GM12874 (cell line): Measurements from ENCODE around the gene CES5A.

ENCODE experiments used
- TF ChIP-seq, protein P1 (sequence below): IDR thresholded peaks from 2 replicates; pipeline ENCODE4 v1.5.1; 2011; ENCODE audit warnings: low read depth, mild to moderate bottlenecking, control low read depth, low read length, moderate library complexity; ENCODE audit not compliant: insufficient read depth

The CES5A gene

DNA sequence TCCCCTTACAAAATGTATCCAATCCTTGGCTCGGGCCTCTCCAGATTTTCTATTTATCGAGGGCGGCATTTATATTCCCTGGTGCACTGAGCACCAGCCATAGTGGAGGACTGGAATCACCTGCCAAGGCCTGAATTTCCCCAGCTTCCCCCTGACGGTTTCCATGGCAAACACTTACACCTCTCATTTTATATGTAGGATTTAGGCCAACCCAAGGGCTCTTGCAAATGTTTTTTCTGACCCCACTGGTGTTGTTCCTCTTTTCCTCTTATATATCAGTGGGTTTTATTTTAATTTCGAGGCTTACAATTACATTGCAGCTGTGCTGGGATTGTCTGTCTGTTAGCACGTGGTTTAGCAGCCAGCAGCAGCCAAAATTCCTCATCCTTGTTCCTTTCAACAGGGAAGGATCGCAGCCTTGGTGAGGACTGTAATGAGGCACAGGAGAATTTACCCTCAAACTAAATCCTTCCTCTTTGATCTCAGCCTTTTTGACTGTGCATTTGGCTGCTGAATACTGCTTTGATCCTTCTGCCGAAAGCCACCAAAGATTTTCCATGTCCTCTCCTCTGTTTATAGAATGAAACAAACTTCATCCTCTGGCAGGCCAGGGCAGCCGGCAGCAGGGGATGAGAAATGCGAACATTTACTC lies 26.5 kb upstream of the CES5A start:
- TF ChIP-seq, protein P1, sequence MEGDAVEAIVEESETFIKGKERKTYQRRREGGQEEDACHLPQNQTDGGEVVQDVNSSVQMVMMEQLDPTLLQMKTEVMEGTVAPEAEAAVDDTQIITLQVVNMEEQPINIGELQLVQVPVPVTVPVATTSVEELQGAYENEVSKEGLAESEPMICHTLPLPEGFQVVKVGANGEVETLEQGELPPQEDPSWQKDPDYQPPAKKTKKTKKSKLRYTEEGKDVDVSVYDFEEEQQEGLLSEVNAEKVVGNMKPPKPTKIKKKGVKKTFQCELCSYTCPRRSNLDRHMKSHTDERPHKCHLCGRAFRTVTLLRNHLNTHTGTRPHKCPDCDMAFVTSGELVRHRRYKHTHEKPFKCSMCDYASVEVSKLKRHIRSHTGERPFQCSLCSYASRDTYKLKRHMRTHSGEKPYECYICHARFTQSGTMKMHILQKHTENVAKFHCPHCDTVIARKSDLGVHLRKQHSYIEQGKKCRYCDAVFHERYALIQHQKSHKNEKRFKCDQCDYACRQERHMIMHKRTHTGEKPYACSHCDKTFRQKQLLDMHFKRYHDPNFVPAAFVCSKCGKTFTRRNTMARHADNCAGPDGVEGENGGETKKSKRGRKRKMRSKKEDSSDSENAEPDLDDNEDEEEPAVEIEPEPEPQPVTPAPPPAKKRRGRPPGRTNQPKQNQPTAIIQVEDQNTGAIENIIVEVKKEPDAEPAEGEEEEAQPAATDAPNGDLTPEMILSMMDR, result no peak

DNA sequence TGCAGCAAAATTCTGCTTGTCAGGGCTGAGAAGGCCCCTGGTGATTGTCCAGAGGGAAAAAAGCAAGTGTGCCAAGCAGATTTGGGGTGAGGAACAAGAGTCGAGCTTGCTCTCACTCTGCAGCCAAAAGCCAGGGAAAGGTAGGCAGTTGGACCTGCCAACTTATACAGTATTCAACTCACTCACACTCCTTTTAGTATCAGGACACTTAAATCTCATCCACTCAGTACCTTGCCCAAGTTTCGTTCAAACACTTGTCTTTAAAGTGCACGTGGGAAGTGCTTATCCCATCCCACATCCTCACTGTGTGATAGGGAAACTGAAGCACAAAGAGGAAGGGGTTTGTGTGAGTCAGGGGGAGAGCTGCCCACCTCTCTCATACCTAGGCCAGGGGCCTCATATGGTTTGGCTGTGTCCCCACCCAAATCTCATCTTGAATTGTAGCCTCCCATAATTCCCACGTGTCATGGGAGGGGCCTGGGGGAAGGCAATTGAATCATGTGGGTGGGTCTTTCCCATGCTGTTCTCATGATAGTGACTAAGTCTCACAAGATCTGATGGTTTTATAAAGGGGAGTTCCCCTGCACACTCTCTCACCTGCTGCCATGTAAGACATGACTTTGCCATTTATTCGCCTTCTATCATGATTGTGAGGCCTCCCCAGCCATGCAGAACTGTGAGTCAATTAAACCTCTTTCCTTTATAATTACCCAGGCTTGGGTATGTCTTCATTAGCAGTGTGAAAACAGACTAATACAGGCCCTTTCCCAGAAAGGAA lies 25.6 kb upstream of the CES5A start:
- TF ChIP-seq, protein P1, result no peak

DNA sequence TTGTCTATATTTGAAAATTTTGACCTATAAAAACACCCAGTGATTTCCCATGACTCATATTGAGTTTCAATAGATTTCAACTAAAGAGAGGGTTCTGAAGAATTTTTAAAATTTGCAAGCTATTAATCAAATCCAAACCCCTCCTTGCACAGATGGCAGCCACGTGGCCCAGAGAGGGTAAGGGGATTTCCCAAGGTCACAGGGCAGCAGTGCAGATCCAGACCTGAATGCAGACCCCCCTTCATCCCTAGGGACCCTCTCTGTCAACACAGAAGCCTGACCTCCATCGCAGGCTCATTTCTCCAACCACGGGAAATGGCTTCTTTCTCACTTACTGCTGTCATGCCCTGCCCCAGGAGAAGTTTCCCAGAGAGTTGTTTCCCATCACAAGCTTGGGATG lies 24.7 kb upstream of the CES5A start:
- TF ChIP-seq, protein P1, result no peak

DNA sequence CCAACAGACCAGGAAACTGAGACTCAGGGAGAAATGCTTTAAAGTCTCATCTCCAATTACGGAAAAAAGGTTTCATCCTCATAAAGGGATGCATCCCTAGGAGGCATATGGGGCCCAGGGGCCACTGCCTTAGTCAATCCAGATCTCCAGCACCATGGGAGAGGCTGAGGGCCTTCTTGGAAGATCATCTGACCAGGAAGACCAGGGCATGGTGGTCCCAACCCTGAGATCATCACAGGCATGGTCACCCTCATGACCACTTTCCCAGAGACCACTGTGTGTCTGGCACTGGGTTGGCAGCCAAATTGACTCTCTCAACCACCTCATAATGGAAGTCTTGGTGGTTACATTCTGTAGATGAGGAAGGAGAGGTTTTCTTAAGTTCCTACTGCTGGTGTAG lies 23.4 kb upstream of the CES5A start:
- TF ChIP-seq, protein P1, result no peak

DNA sequence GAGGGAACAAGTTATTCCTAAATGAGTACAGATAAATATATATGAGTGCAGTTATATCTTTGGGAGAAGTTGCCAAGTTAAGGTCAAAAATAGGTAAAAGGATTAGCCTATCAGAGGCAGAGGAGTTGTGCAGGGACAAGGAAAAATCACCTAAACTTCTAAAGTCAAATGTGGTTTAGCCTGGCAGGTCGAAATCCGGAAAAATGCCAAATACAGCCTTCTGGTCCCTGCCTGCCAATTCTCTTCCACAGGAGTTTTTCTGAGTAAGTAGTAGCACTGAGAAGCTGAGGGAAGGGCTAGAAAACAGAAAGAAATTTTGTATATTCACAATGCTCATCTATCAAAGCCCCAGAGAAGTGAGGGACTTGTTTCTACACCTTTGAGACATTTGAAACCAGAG lies 17.6 kb upstream of the CES5A start:
- TF ChIP-seq, protein P1, result no peak

DNA sequence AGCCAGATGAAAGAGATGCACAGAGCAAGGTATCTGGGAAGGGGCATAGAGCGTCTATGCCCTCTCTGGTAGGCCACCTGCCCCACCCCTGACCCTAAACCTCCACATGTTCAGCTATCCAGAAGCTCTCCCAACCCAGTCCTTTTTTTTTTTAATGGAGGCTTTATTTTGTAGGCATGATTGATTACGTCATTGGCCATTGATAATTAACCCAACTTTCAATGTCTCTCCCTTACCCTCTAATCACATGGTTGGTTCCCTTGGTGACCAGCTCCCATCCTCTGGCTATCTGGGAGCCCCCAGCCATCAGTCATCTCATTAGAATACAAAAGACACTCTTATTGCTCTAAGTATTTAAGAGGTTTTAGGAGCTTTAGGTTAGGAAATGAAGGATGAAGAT lies 14.3 kb upstream of the CES5A start:
- TF ChIP-seq, protein P1, result no peak

DNA sequence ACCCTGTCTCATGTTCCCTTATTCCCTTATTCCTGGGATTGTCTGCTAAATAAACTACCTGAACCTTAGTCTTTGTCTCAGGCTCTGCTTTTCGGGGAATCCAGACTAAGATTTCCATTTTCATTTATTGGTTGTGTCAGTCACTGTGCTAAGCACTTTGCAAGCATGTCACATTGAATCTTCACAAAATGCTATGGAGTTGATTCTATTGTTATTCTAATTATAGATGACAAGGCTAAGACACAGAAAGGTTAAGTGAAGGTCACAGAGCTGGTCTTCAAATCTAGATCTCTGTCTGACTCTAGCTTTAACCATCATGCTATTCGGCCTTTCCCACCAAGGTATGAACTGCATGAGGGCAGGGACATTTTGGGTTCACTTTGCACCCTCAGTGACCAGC lies 13.4 kb upstream of the CES5A start:
- TF ChIP-seq, protein P1, result no peak
